ENCODE measurements around the gene EEFSEC. TPM values are rescaled to one million over a fixed set of nuclear protein-coding genes. Genes with fewer than 3 reads are reported as not detected.

Gene EEFSEC
- total and polyA plus RNA-seq, 2 experiments from 2014 or later, result 10.1 to 16.2 TPM

DNA sequence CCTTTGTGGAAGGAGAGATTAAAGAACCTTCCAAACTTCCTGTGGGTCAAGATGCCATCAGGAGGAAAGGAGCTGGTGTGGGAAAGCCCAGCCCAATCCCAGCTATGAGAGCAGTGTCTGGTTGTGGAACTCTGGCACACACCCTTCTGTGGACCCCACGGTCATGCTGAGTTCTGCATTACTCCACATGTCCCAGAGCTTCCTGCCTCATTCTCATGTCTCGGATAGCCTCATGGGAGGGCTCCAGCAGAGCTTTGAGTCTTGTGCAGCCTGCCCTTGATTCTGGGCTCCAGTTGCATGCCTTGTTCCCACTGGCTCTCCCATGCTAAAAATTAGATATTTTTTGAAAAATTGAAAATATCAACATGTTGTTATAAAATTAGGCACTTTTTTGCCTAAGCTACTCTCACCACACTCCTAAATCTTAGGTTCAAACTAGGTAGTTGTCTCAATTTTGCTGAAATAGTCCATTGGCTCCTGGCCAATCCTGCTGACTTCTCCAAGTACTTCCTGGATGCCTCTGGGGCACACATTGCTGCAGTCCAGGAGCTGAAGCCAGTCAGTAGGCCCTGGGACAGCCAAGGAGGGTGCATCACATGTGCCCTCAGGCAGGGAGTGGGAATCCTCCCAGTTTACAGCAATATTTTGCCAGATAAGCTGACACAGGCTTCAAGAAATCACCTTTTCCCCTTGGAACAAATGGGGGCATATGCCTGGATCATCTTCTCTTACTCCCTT, 144.3 kb downstream of the EEFSEC start:
- Mint-ChIP-seq H3K27ac (no peak overlapping the region), H3K36me3 (ENCODE audit: low read depth) (no peaks in the 10 kb centered on the region), H3K9me3 (no peaks in the 10 kb centered on the region), H3K4me1 (peaks cover 5% of the 10 kb centered on the region; the same call in 1 of the 3 replicates), H3K27me3 (ENCODE audit: insufficient read depth, low read depth, poor library complexity) (peaks cover 6% of the 10 kb centered on the region), H3K4me3 (no peak overlapping the region)
- Histone ChIP-seq H3F3A (replicated peaks; ENCODE audit: low read depth) (no peaks in the 10 kb centered on the region), H3K27me3 (ENCODE audit: insufficient read depth) (no peaks in the 10 kb centered on the region), H3K36me3 (ENCODE audit: insufficient read depth) (no peaks in the 10 kb centered on the region), H3K27ac (ENCODE audit: low read depth) (no peak overlapping the region), H3K4me2 (no peak overlapping the region), H3K4me1 (ENCODE audit: insufficient read depth) (no peaks in the 10 kb centered on the region), H2AFZ (no peak overlapping the region), H4K20me1 (replicated peaks; ENCODE audit: insufficient read depth) (no peaks in the 10 kb centered on the region), H3K9me2 (ENCODE audit: insufficient read depth) (peaks cover 5% of the 10 kb centered on the region; the same call in 1 of the 2 replicates), H3K79me2 (replicated peaks; ENCODE audit: insufficient read depth) (no peaks in the 10 kb centered on the region), H3K4me3 (no peak overlapping the region)
- TF ChIP-seq ZNF331 (CRISPR knock-in tag; IDR thresholded peaks at IDR 0.05; ENCODE audit: low read depth), result no peak
- TF ChIP-seq EZH2 (IDR thresholded peaks at IDR 0.05; ENCODE audit: low read depth, unreplicated experiment), result no peak
- TF ChIP-seq NANOG (IDR thresholded peaks at IDR 0.05; ENCODE audit: borderline replicate concordance), result no peak
- TF ChIP-seq CREB1 (CRISPR knock-in tag; IDR thresholded peaks at IDR 0.05; ENCODE audit: low read depth), result no peak
- no peak for TF ChIP-seq POLR2AphosphoS5 (IDR thresholded peaks at IDR 0.05; ENCODE audit: low read depth)
- TF ChIP-seq STAT1 (IDR thresholded peaks at IDR 0.05; ENCODE audit: unreplicated experiment), result no peak
- TF ChIP-seq, protein P1, sequence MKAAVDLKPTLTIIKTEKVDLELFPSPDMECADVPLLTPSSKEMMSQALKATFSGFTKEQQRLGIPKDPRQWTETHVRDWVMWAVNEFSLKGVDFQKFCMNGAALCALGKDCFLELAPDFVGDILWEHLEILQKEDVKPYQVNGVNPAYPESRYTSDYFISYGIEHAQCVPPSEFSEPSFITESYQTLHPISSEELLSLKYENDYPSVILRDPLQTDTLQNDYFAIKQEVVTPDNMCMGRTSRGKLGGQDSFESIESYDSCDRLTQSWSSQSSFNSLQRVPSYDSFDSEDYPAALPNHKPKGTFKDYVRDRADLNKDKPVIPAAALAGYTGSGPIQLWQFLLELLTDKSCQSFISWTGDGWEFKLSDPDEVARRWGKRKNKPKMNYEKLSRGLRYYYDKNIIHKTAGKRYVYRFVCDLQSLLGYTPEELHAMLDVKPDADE (IDR thresholded peaks at IDR 0.05), result no peak
- TF ChIP-seq, protein P2, sequence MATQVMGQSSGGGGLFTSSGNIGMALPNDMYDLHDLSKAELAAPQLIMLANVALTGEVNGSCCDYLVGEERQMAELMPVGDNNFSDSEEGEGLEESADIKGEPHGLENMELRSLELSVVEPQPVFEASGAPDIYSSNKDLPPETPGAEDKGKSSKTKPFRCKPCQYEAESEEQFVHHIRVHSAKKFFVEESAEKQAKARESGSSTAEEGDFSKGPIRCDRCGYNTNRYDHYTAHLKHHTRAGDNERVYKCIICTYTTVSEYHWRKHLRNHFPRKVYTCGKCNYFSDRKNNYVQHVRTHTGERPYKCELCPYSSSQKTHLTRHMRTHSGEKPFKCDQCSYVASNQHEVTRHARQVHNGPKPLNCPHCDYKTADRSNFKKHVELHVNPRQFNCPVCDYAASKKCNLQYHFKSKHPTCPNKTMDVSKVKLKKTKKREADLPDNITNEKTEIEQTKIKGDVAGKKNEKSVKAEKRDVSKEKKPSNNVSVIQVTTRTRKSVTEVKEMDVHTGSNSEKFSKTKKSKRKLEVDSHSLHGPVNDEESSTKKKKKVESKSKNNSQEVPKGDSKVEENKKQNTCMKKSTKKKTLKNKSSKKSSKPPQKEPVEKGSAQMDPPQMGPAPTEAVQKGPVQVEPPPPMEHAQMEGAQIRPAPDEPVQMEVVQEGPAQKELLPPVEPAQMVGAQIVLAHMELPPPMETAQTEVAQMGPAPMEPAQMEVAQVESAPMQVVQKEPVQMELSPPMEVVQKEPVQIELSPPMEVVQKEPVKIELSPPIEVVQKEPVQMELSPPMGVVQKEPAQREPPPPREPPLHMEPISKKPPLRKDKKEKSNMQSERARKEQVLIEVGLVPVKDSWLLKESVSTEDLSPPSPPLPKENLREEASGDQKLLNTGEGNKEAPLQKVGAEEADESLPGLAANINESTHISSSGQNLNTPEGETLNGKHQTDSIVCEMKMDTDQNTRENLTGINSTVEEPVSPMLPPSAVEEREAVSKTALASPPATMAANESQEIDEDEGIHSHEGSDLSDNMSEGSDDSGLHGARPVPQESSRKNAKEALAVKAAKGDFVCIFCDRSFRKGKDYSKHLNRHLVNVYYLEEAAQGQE (IDR thresholded peaks at IDR 0.05; ENCODE audit: unreplicated experiment), result no peak
- TF ChIP-seq, protein P3, sequence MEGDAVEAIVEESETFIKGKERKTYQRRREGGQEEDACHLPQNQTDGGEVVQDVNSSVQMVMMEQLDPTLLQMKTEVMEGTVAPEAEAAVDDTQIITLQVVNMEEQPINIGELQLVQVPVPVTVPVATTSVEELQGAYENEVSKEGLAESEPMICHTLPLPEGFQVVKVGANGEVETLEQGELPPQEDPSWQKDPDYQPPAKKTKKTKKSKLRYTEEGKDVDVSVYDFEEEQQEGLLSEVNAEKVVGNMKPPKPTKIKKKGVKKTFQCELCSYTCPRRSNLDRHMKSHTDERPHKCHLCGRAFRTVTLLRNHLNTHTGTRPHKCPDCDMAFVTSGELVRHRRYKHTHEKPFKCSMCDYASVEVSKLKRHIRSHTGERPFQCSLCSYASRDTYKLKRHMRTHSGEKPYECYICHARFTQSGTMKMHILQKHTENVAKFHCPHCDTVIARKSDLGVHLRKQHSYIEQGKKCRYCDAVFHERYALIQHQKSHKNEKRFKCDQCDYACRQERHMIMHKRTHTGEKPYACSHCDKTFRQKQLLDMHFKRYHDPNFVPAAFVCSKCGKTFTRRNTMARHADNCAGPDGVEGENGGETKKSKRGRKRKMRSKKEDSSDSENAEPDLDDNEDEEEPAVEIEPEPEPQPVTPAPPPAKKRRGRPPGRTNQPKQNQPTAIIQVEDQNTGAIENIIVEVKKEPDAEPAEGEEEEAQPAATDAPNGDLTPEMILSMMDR (conservative IDR thresholded peaks at IDR 0.05; ENCODE audit: low read depth in 2 of 2), result no peak
- no peak for TF ChIP-seq JUNB (IDR thresholded peaks at IDR 0.05; ENCODE audit: unreplicated experiment)
- no peak for TF ChIP-seq ZNF114 (CRISPR knock-in tag; IDR thresholded peaks at IDR 0.05)
- TF ChIP-seq EZH2phosphoT487 (IDR thresholded peaks at IDR 0.05; ENCODE audit: unreplicated experiment), result no peak
- TF ChIP-seq, protein P4, sequence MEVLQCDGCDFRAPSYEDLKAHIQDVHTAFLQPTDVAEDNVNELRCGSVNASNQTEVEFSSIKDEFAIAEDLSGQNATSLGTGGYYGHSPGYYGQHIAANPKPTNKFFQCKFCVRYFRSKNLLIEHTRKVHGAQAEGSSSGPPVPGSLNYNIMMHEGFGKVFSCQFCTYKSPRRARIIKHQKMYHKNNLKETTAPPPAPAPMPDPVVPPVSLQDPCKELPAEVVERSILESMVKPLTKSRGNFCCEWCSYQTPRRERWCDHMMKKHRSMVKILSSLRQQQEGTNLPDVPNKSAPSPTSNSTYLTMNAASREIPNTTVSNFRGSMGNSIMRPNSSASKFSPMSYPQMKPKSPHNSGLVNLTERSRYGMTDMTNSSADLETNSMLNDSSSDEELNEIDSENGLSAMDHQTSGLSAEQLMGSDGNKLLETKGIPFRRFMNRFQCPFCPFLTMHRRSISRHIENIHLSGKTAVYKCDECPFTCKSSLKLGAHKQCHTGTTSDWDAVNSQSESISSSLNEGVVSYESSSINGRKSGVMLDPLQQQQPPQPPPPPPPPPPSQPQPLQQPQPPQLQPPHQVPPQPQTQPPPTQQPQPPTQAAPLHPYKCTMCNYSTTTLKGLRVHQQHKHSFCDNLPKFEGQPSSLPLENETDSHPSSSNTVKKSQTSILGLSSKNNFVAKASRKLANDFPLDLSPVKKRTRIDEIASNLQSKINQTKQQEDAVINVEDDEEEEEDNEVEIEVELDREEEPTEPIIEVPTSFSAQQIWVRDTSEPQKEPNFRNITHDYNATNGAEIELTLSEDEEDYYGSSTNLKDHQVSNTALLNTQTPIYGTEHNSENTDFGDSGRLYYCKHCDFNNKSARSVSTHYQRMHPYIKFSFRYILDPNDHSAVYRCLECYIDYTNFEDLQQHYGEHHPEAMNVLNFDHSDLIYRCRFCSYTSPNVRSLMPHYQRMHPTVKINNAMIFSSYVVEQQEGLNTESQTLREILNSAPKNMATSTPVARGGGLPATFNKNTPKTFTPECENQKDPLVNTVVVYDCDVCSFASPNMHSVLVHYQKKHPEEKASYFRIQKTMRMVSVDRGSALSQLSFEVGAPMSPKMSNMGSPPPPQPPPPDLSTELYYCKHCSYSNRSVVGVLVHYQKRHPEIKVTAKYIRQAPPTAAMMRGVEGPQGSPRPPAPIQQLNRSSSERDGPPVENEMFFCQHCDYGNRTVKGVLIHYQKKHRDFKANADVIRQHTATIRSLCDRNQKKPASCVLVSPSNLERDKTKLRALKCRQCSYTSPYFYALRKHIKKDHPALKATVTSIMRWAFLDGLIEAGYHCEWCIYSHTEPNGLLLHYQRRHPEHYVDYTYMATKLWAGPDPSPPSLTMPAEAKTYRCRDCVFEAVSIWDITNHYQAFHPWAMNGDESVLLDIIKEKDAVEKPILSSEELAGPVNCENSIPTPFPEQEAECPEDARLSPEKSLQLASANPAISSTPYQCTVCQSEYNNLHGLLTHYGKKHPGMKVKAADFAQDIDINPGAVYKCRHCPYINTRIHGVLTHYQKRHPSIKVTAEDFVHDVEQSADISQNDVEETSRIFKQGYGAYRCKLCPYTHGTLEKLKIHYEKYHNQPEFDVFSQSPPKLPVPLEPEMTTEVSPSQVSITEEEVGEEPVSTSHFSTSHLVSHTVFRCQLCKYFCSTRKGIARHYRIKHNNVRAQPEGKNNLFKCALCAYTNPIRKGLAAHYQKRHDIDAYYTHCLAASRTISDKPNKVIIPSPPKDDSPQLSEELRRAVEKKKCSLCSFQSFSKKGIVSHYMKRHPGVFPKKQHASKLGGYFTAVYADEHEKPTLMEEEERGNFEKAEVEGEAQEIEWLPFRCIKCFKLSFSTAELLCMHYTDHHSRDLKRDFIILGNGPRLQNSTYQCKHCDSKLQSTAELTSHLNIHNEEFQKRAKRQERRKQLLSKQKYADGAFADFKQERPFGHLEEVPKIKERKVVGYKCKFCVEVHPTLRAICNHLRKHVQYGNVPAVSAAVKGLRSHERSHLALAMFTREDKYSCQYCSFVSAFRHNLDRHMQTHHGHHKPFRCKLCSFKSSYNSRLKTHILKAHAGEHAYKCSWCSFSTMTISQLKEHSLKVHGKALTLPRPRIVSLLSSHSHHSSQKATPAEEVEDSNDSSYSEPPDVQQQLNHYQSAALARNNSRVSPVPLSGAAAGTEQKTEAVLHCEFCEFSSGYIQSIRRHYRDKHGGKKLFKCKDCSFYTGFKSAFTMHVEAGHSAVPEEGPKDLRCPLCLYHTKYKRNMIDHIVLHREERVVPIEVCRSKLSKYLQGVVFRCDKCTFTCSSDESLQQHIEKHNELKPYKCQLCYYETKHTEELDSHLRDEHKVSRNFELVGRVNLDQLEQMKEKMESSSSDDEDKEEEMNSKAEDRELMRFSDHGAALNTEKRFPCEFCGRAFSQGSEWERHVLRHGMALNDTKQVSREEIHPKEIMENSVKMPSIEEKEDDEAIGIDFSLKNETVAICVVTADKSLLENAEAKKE (CRISPR knock-in tag; IDR thresholded peaks at IDR 0.05), result no peak
- ATAC-seq (no peak), DNase-seq (ENCODE audit: low spot score) (no peak)
